ENCODE data around the gene CFAP68.

- TF ChIP-seq, protein P1, sequence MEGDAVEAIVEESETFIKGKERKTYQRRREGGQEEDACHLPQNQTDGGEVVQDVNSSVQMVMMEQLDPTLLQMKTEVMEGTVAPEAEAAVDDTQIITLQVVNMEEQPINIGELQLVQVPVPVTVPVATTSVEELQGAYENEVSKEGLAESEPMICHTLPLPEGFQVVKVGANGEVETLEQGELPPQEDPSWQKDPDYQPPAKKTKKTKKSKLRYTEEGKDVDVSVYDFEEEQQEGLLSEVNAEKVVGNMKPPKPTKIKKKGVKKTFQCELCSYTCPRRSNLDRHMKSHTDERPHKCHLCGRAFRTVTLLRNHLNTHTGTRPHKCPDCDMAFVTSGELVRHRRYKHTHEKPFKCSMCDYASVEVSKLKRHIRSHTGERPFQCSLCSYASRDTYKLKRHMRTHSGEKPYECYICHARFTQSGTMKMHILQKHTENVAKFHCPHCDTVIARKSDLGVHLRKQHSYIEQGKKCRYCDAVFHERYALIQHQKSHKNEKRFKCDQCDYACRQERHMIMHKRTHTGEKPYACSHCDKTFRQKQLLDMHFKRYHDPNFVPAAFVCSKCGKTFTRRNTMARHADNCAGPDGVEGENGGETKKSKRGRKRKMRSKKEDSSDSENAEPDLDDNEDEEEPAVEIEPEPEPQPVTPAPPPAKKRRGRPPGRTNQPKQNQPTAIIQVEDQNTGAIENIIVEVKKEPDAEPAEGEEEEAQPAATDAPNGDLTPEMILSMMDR (IDR thresholded peaks at IDR 0.05 in 2 of 3, conservative IDR thresholded peaks at IDR 0.05 in 1 of 3; ENCODE audit: control insufficient read depth in 2 of 3, extremely low read depth in 1 of 3, insufficient read depth in 1 of 3, low read depth in 3 of 3, low read length in 3 of 3): no peak
- TF ChIP-seq JUNB (IDR thresholded peaks at IDR 0.05) (no peak), CHD2 (IDR thresholded peaks at IDR 0.05; ENCODE audit: borderline replicate concordance, low read depth, low read length) (no peak), TAF1 (IDR thresholded peaks at IDR 0.05; ENCODE audit: borderline replicate concordance, low read depth, low read length) (no peak), EZH2 (IDR thresholded peaks at IDR 0.05; ENCODE audit: borderline replicate concordance, control insufficient read depth, low read depth, low read length) (no peak), POLR2A (IDR thresholded peaks at IDR 0.05; ENCODE audit: low read depth, low read length) (no peak), POLR2AphosphoS5 (IDR thresholded peaks at IDR 0.05; ENCODE audit: low read length) (no peak), TCF12 (IDR thresholded peaks at IDR 0.05; ENCODE audit: low read depth, low read length) (no peak), SP1 (IDR thresholded peaks at IDR 0.05; ENCODE audit: low read depth, low read length) (no peak), SUZ12 (IDR thresholded peaks at IDR 0.05; ENCODE audit: unreplicated experiment) (no peak), PML (IDR thresholded peaks at IDR 0.05; ENCODE audit: low read length) (no peak), CREB1 (IDR thresholded peaks at IDR 0.05; ENCODE audit: low read depth) (no peak), IRF4 (IDR thresholded peaks at IDR 0.05; ENCODE audit: low read depth, low read length) (no peak)
- TF ChIP-seq, protein P2, sequence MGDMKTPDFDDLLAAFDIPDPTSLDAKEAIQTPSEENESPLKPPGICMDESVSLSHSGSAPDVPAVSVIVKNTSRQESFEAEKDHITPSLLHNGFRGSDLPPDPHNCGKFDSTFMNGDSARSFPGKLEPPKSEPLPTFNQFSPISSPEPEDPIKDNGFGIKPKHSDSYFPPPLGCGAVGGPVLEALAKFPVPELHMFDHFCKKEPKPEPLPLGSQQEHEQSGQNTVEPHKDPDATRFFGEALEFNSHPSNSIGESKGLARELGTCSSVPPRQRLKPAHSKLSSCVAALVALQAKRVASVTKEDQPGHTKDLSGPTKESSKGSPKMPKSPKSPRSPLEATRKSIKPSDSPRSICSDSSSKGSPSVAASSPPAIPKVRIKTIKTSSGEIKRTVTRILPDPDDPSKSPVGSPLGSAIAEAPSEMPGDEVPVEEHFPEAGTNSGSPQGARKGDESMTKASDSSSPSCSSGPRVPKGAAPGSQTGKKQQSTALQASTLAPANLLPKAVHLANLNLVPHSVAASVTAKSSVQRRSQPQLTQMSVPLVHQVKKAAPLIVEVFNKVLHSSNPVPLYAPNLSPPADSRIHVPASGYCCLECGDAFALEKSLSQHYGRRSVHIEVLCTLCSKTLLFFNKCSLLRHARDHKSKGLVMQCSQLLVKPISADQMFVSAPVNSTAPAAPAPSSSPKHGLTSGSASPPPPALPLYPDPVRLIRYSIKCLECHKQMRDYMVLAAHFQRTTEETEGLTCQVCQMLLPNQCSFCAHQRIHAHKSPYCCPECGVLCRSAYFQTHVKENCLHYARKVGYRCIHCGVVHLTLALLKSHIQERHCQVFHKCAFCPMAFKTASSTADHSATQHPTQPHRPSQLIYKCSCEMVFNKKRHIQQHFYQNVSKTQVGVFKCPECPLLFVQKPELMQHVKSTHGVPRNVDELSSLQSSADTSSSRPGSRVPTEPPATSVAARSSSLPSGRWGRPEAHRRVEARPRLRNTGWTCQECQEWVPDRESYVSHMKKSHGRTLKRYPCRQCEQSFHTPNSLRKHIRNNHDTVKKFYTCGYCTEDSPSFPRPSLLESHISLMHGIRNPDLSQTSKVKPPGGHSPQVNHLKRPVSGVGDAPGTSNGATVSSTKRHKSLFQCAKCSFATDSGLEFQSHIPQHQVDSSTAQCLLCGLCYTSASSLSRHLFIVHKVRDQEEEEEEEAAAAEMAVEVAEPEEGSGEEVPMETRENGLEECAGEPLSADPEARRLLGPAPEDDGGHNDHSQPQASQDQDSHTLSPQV (IDR thresholded peaks at IDR 0.05): no peak
Measured at GRCh38 chr11:111871693-111872161, 7.6 kb upstream of the CFAP68 start.
